GM19328 (cell line): ENCODE results near the gene NARS2.
A peak's percentile ranks its signal among the peaks of the same experiment; 100 is the strongest.

ENCODE experiments used
- ATAC-seq: cut with Tn5 transposase; IDR thresholded peaks from one replicate; pipeline ENCODE4 v1.9.1; 2021; ENCODE audit warnings: mild to moderate bottlenecking, moderate library complexity; ENCODE audit not compliant: unreplicated experiment

The NARS2 gene

DNA sequence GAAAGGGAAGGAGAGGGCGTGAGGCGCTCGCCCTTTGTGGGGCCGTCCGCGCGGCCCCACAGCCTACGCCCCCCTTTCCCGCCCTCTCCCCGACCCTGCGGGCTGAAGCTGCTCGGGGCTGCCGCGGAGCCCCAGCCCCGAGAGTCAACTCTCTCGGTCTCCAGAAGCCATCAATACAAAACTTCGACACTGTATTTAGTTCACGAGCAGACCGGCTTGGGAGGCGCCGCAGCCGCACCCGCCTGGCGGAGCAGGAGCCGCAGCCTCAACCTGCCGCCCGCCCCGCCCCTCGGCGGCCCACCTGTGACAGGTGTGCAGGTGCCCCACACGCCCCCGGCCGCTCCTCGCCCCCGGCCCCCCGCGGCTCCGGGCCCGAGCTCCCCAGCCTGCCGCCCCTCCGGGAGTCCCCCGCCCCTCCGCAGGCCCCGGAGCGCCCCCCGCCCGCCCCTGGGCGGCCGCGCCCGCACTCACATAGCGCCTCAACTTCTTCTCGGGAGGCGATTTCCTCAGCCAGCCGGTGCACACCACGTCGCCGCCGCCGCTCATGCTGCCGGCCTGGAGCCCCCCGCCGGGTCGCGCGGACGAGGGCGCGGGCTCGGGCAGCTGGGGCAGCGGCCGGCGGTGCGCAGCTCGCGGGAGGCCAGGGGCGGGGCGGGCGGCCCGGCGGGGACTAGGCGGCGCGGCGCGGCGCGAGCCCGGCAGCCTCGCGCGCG, 157.3 kb downstream of the NARS2 start, which contains the start of gene GAB2:
Gene GAB2 (minus strand): TSS at position 646 of the 713 bp plus-strand sequence. CDS start 100 bp downstream, at position 546.
- ATAC-seq = peak; percentile 9

GRCh38 chr11:78416285-78417174, 158.1 kb downstream of the NARS2 start:
- peak; percentile 45 for ATAC-seq

- ATAC-seq = no peak
These were observed 159.3 kb downstream of the NARS2 start for GRCh38 chr11:78415338-78415737.

- no peak for ATAC-seq
These were observed 160.2 kb downstream of the NARS2 start for GRCh38 chr11:78414321-78415051.

GRCh38 chr11:78408619-78409018, 166.0 kb downstream of the NARS2 start:
- no peak for ATAC-seq

DNA sequence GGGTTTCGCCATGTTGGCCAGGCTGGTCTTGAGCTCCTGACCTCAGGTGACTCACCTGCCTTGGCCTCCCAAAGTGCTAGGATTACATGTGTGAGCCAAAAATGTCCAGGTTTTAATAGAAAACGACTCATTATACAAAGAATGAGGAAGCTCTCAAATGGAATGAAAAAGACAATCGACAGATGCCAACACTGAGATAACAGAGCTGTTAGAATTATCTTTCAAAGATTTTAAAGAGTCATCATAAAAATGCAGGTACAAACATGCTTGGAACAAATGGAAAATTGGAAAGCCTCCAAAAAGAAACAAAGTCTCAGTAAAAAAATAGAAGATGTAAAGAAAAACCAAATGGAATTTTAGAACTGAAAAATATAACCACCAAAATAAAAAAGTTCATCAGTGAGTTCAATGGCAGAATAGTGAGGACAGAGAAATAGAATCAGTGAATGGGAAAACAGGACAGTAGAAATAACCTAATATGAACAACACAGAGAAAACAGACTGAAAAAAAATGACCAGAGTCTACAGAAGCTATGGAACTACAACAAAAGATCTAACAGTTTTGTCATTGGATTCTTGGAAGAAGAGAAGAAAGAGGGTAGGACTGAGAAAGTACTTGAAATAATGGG, 168.0 kb downstream of the NARS2 start:
- ATAC-seq = no peak

DNA sequence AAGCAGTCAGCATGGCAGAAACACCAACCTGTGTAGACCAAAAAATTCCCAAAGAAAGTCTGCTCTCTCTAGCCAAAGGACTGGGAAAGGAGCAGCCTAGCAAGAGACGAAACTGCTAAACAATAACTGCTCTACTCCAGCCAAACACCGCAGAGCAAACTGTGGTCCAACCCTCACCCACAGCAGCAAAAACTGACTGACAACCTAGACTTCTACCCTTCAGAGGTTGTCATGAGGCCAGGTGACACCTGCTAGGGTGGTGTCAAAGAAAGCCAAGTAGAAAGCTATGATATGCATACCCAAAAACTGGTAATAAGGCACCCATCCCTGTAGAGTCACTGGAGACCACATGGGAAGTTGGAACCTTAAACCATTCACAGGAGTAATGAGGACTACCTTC, 168.9 kb downstream of the NARS2 start:
- no peak for ATAC-seq

GRCh38 chr11:78403781-78404180, 170.9 kb downstream of the NARS2 start:
- no peak for ATAC-seq

- ATAC-seq = no peak
These were observed 171.8 kb downstream of the NARS2 start for GRCh38 chr11:78402847-78403246.

DNA sequence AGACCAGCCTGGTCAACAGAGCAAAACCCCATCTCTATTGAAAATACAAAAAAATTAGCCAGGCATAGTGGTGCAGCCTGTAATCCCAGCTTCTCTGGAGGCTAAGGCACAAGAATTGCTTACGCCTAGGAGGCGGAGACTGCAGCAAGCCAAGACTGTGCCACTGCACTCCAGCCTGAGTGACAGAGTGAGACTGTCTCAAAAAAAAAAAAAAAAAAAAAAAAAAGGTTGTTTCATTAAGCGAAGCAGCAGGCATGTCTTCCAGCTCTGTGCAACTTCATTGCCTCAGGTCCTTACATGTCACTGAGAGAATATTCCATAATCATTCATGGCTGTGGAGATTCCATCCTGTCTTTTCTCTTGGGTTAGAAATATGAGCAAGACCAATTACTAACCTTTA, 174.0 kb downstream of the NARS2 start:
- ATAC-seq = no peak

DNA sequence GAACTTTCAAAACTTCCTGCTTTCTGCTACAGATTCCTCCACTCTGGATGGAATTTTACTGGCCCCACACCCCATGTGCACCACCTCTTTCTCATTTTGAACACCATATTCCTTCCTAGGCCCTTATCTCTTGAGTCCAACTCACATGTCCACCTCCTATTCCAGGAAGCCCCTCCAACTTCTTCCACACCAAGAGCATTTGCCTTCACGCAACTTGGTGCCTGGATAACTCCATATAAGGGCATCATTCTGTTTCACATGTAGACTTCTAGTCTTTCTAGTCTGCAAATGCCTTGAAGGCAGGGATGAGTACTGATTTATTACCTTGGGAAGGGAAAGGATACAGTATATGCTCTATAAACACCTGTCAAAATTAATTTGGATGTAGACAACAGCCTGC, 174.5 kb downstream of the NARS2 start:
- ATAC-seq = no peak

DNA sequence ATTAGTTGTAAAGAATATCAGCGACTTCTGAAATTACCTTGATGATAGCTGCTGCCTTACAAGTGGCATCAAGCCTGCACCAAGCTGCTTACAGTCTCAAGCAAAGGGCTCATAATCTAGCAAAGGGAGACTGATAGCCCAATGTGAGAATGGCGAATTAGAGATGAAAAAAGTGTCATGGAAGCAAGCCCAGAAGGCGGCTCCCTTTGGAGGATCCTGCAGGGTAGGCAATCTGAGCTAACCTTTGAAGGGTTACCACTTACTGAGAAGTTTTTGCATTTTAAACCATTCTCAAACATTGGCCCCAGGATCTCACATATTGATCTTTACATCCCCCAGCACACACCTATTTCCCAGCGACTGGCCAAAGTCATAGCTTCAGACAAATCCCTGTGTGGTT, 175.5 kb downstream of the NARS2 start:
- ATAC-seq = no peak

DNA sequence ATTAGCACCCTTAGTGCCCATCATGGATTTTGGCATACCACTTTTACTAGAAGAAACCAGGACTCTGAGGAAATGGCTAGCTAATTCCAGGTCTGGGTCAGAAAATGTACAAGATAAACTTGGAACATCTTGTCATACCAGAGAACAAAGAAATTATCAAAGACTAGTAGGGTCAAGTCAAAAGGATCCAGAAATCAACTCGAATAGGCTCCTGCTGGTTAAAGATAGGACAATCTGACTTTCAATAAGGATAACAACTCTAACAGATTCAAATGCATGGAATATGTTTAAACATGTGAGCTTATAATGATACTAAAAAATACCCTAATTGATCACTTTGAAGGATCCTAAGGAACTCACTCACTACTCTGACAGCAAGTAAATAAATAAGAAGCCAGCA, 175.9 kb downstream of the NARS2 start:
- no peak for ATAC-seq

GRCh38 chr11:78397398-78397797, 177.3 kb downstream of the NARS2 start:
- ATAC-seq = no peak

- ATAC-seq = no peak
These were observed 179.1 kb downstream of the NARS2 start for GRCh38 chr11:78395597-78395996.

DNA sequence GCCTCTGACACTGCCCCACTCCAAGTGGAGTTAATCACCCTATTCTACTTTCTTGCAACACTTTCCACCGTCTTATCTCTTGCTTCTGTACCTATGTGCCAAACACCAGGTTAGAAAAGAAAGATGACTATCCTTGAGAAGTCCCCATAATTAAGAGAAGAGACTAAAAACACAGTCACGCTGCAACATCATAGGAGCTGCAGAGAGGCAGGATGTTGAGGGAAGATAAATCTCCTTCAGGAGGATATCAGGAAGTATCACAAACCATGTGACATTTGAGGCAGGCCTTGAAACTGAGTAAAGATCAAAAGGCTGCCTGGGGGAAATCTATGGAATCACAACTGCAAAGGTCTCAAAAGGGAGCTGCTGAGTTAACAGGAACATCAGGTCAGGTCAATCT, 181.8 kb downstream of the NARS2 start:
- no peak for ATAC-seq

- no peak for ATAC-seq
These were observed 183.2 kb downstream of the NARS2 start for GRCh38 chr11:78391424-78391823.

DNA sequence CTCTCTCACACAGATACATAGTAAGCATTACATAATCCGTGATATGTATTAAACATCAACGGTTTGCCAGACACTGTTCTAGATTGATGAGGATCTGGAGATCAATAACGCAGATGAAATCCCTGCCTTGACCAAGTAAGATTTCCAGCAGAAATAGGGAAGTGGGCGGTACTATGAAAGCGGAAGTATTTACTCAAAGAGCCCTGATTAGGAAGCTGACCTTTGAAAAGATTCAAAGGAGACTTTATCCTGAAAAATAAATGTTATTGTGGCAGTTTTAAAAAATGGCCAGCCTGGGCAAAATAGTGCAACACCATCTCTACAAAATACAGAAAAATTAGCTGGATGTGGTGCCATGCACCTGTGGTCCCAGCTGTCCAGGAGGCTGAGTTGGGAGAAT, 183.9 kb downstream of the NARS2 start:
- no peak for ATAC-seq

DNA sequence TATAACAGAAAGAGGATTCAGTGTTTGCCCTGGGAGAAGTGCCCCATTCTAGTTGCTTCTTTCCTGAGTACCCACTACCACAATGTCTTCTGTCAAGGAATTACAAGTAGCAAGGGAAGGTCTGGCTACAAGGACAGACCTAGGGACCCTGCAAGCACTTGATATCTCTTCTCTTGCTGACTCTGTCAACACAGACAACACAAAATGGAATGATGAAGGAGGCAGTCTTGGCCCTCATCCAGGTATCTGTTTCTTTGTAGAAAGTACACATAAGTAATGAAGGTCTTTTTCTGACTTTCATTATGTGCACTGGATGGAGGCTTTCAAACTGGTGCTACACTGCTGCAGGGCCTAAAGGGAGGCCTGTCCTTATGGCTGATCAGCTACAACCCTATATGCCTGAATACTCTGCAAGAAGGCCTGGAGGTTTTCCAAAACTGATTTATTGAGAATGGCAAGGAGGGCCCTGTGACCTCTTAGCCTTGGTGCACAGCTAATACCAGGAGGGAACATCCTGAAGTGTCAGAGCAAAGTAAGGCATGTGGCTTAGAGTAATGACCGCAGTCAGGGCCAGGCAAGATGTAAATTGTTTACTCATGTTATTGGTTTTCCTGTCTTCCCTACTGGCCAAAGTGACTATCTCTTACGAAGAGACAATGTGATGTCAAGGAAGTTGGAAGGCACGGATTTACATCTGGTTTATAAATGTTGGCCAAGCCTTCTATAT, 188.3 kb downstream of the NARS2 start:
- no peak for ATAC-seq
